ENCODE results near the gene SIRT5.

GRCh38 chr6:13548500-13549210 lies 25.7 kb upstream of the SIRT5 start:
- no peak for TF ChIP-seq POLR2A (IDR thresholded peaks at IDR 0.05)
- no peak for TF ChIP-seq CTCF (IDR thresholded peaks at IDR 0.05)
